GM23338 (cell line): ENCODE measurements around the gene MAP2K1.

Experiments used
- CREB1 ChIP-seq: fragments of 250-450 bp; sonication (Bioruptor Pico); IDR thresholded peaks from 2 replicates; pipeline ENCODE4 v1.5.0; 2020; ENCODE audit warnings: low read depth, mild to moderate bottlenecking, moderate library complexity
- CTCF ChIP-seq, 2 experiments: fragments of 200-600 bp in 1 of 2; sonication (generic) in 1 of 2; conservative IDR thresholded peaks; 2 replicates each; pipeline versions ENCODE4 v1.5.1 to v1.6.1; 2016 to 2017; ENCODE audit warnings: antibody characterized with exemption in 2 of 2, low read depth in 2 of 2, mild to moderate bottlenecking in 2 of 2, moderate library complexity in 1 of 2
- EZH2 ChIP-seq: fragments of 200-600 bp; sonication (generic); IDR thresholded peaks from one replicate; pipeline ENCODE4 v1.8.0; 2017; ENCODE audit warnings: antibody characterized with exemption, mild to moderate bottlenecking, low read depth; ENCODE audit not compliant: unreplicated experiment
- EZH2phosphoT487 ChIP-seq: fragments of 200-600 bp; sonication (generic); IDR thresholded peaks from one replicate; pipeline ENCODE4 v1.8.1; 2018; ENCODE audit warnings: antibody characterized with exemption; ENCODE audit not compliant: unreplicated experiment
- JUNB ChIP-seq: IDR thresholded peaks from one replicate; pipeline ENCODE4 v1.6.1; 2016; ENCODE audit warnings: antibody characterized with exemption; ENCODE audit not compliant: unreplicated experiment
- NANOG ChIP-seq: IDR thresholded peaks from 2 replicates; pipeline ENCODE4 v1.6.1; 2016; ENCODE audit warnings: antibody characterized with exemption, borderline replicate concordance
- POLR2AphosphoS5 ChIP-seq: IDR thresholded peaks from 2 replicates; pipeline ENCODE4 v1.6.1; 2016; ENCODE audit warnings: antibody characterized with exemption, low read depth
- REST ChIP-seq: IDR thresholded peaks from one replicate; pipeline ENCODE4 v1.6.1; 2018; ENCODE audit warnings: antibody characterized with exemption; ENCODE audit not compliant: unreplicated experiment
- STAT1 ChIP-seq: IDR thresholded peaks from one replicate; pipeline ENCODE4 v1.6.1; 2016; ENCODE audit warnings: antibody characterized with exemption; ENCODE audit not compliant: unreplicated experiment
- ZNF331 ChIP-seq: fragments of 250-450 bp; sonication (Bioruptor Pico); IDR thresholded peaks from 2 replicates; pipeline ENCODE4 v1.5.0; 2020; ENCODE audit warnings: low read depth, mild to moderate bottlenecking, moderate library complexity

GRCh38 chr15:66415360-66415759, 28.6 kb downstream of the MAP2K1 start:
- TF ChIP-seq CTCF (conservative IDR thresholded peaks at IDR 0.05; ENCODE audit: low read depth in 2 of 2) = no peak
- TF ChIP-seq EZH2phosphoT487 = no peak
- no peak for TF ChIP-seq EZH2
- no peak for TF ChIP-seq POLR2AphosphoS5
- no peak for TF ChIP-seq REST
- TF ChIP-seq STAT1 = no peak
- TF ChIP-seq NANOG = no peak
- TF ChIP-seq CREB1 (CRISPR knock-in tag) = no peak
- TF ChIP-seq JUNB = no peak
- TF ChIP-seq ZNF331 (CRISPR knock-in tag) = no peak
